Esophagus squamous epithelium (tissue), 5 donors: Measurements from ENCODE around the gene SEPTIN5. TPM values are rescaled to one million over a fixed set of nuclear protein-coding genes. Genes with fewer than 3 reads are reported as not detected.

Experiments
- DNase-seq: peaks from one replicate; lab custom pipeline; 2025; lab: John Stamatoyannopoulos, UW
- H3K27ac ChIP-seq, 4 donors: fragments of 200-600 bp; sonication (generic); one replicate each; pipeline ENCODE4 v1.5.1; 2016 to 2019; ENCODE audit warnings: mild to moderate bottlenecking in 1 of 4
- H3K27me3 ChIP-seq, 4 donors: fragments of 200-600 bp; sonication (generic); 1 replicate in 3 of 4; 2 replicates in 1 of 4; pipeline versions ENCODE4 v1.5.1 to v1.6.0; 2017 to 2021; ENCODE audit warnings: antibody characterized with exemption in 1 of 4
- H3K36me3 ChIP-seq, 3 donors: fragments of 200-600 bp; sonication (generic); one replicate each; pipeline ENCODE4 v1.5.1; 2016 to 2019
- H3K4me1 ChIP-seq, 3 donors: fragments of 200-600 bp; sonication (generic); one replicate each; pipeline ENCODE4 v1.5.1; 2017 to 2019
- H3K4me3 ChIP-seq, 4 donors: fragments of 200-600 bp; sonication (generic); 1 replicate in 3 of 4; 2 replicates in 1 of 4; pipeline ENCODE4 v1.5.1; 2016 to 2019; ENCODE audit warnings: mild to moderate bottlenecking in 2 of 4, moderate library complexity in 1 of 4
- H3K9me3 ChIP-seq, 3 donors: fragments of 200-600 bp; sonication (generic); one replicate each; pipeline ENCODE4 v1.5.1; 2016 to 2019
- CTCF ChIP-seq, 6 experiments: fragments of 450-650 bp in 4 of 6; fragments of 200-600 bp in 2 of 6; sonication (generic) in 2 of 6; IDR thresholded peaks; one replicate each; pipeline ENCODE4 v1.5.1; 2016 to 2019; ENCODE audit warnings: antibody characterized with exemption in 6 of 6, mild to moderate bottlenecking in 4 of 6, moderate library complexity in 4 of 6
- POLR2A ChIP-seq, 4 donors: fragments of 450-650 bp; IDR thresholded peaks; one replicate each; pipeline ENCODE4 v1.6.1; 2017; ENCODE audit warnings: antibody characterized with exemption in 4 of 4, mild to moderate bottlenecking in 4 of 4, moderate library complexity in 3 of 4
- WGBS, 2 donors: methylation state at CpG; one replicate each; pipeline ENCODE4 v1.1.5; 2018; 5-methylcytosine and 5-hydroxymethylcytosine counted together
- intact Hi-C: fragments of 100-400 bp; cut with DNase I; formaldehyde crosslinking; loops from one replicate; pipeline ENCODE4 v1.15.0; 2022
- total RNA-seq, 4 donors: library from RNA; depleted of rRNA; stranded (reverse); fragments of >200 nt; gene quantifications; one replicate each; pipeline ENCODE4 v1.1.0, GENCODE V29; 2016
- donor health status: DM: yes; HTN: yes; CAD: no.

The SEPTIN5 gene
- total RNA-seq, 4 donors from 2014 or later, result 19.8 to 69.7 (median 36.3) TPM

GRCh38 chr22:19727310-19728150 is 13.2 kb downstream of the SEPTIN5 start:
- no peak for DNase-seq
- Histone ChIP-seq H3K27me3 (peaks cover 0 to 70% (median 0%) of the 10 kb centered on the region in 4 donors), H3K4me1 (peaks cover 20 to 32% (median 20%) of the 10 kb centered on the region in 3 donors), H3K9me3 (no peaks in the 10 kb centered on the region), H3K27ac (no peak overlapping the region), H3K36me3 (peaks cover 0 to 9% (median 0%) of the 10 kb centered on the region in 3 donors), H3K4me3 (no peak overlapping the region)
- TF ChIP-seq POLR2A (IDR thresholded peaks at IDR 0.05) (no peak), CTCF (IDR thresholded peaks at IDR 0.05) (no peak)
- intact Hi-C loops, result no loop called here
- 68 to 76% methylated on average over 33 to 57 of the region's 61 CpGs for WGBS, 2 donors

GRCh38 chr22:19728271-19728670 is 14.0 kb downstream of the SEPTIN5 start:
- H3K27ac ChIP-seq, result no peak overlapping the region
- H3K27me3 ChIP-seq, result peaks cover 0 to 63% (median 0%) of the 10 kb centered on the region in 4 donors
- peaks cover 14 to 25% (median 17%) of the 10 kb centered on the region in 3 donors for H3K4me1 ChIP-seq
- peaks cover 0 to 1% (median 0%) of the 10 kb centered on the region in 3 donors for H3K36me3 ChIP-seq
- WGBS, 2 donors, result 40 to 100% methylated on average over 1 of the region's 6 CpGs
- DNase-seq, result no peak
- TF ChIP-seq POLR2A (IDR thresholded peaks at IDR 0.05), result no peak
- no peak for TF ChIP-seq CTCF (IDR thresholded peaks at IDR 0.05)
- H3K9me3 ChIP-seq, result no peaks in the 10 kb centered on the region
- H3K4me3 ChIP-seq, result no peak overlapping the region
- intact Hi-C loops, result no loop called here

DNA sequence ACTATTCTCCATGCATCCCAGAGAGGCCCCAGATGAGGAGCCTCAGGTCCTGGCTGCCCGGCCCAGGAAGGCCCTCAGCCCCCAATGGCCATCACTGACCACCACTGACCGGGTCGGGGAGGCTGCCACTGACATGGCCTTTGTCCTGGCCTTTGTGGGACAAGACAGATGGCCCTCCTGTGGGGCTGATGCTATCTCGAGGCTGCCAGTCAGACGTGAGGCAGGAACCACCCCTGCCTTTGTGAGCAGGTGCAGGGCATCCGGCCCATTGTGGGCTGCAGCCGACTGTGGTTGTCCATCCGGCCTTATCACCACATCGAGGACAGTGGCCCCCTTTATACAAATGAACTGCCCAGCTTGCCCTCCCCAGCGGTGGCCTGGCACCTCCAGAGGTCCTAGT is 14.5 kb downstream of the SEPTIN5 start:
- intact Hi-C loops, result no loop called here
- TF ChIP-seq POLR2A (IDR thresholded peaks at IDR 0.05), result no peak
- no peak for TF ChIP-seq CTCF (IDR thresholded peaks at IDR 0.05)
- H3K27ac ChIP-seq, result no peak overlapping the region
- WGBS, 2 donors, result 76% methylated on average over 6 of the region's 10 CpGs; no CpG with 5 or more reads in 1 of the 2 donors
- peaks cover 11 to 19% (median 11%) of the 10 kb centered on the region in 3 donors for H3K4me1 ChIP-seq
- peaks cover 0 to 57% (median 0%) of the 10 kb centered on the region in 4 donors for H3K27me3 ChIP-seq
- H3K36me3 ChIP-seq, result no peaks in the 10 kb centered on the region
- no peak for DNase-seq
- no peak overlapping the region for H3K4me3 ChIP-seq
- no peaks in the 10 kb centered on the region for H3K9me3 ChIP-seq

DNA sequence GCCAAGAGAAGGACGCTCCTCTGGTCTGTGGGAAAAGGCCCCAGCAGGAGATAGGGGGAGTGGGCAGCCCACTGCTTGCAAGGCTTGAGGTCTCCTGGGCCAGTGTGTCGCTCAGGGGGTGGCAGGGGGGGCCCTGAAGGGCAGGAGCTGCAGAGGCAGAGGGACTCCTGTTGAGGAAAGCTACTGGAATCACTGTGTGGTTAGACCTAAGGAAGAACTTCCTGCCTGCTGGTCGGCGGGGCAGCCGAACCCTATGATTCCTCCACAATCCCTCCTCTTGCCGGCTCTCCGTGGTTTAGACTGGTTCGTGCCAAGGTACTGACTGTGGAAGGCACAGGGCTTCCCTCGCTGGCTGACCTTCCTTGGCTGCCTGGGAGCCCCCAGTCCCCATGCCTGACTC is 15.2 kb downstream of the SEPTIN5 start:
- no peak overlapping the region for H3K27ac ChIP-seq
- H3K4me1 ChIP-seq, result peaks cover 6 to 13% (median 11%) of the 10 kb centered on the region in 3 donors
- H3K9me3 ChIP-seq, result no peaks in the 10 kb centered on the region
- H3K4me3 ChIP-seq, result no peak overlapping the region
- intact Hi-C loops, result no loop called here
- no peak for DNase-seq
- H3K36me3 ChIP-seq, result no peaks in the 10 kb centered on the region
- TF ChIP-seq POLR2A (IDR thresholded peaks at IDR 0.05), result no peak
- peaks cover 0 to 51% (median 0%) of the 10 kb centered on the region in 4 donors for H3K27me3 ChIP-seq
- WGBS, 2 donors, result 70% methylated on average over 8 of the region's 9 CpGs; no CpG with 5 or more reads in 1 of the 2 donors

GRCh38 chr22:19730198-19730597 is 15.9 kb downstream of the SEPTIN5 start:
- Histone ChIP-seq H3K9me3 (no peaks in the 10 kb centered on the region), H3K27ac (no peak overlapping the region), H3K4me3 (no peak overlapping the region), H3K4me1 (peaks cover 6 to 12% (median 11%) of the 10 kb centered on the region in 3 donors), H3K36me3 (no peaks in the 10 kb centered on the region), H3K27me3 (peaks cover 0 to 44% (median 0%) of the 10 kb centered on the region in 4 donors)
- DNase-seq, result no peak
- intact Hi-C loops, result loop anchor here (2.0 kb wide), 1 partner anchor 181 kb away; no protein-coding TSS in a partner anchor
- 88 to 94% methylated on average over 5 to 8 of the region's 8 CpGs for WGBS, 2 donors
- no peak for TF ChIP-seq POLR2A (IDR thresholded peaks at IDR 0.05)
- no peak for TF ChIP-seq CTCF (IDR thresholded peaks at IDR 0.05)
